GM12878 (cell line): ENCODE data around the gene PDF.

Source experiments
- HDAC2 ChIP-seq: fragments of 200-600 bp; sonication (generic); IDR thresholded peaks from 2 replicates; pipeline ENCODE4 v1.6.1; 2017
- MYC ChIP-seq: IDR thresholded peaks from 2 replicates; pipeline ENCODE4 v1.6.1; 2011; ENCODE audit warnings: mild to moderate bottlenecking, low read length, moderate library complexity, inconsistent platforms; ENCODE audit not compliant: insufficient read depth, insufficient replicate concordance, insufficient read length, severe bottlenecking
- SRF ChIP-seq, 2 experiments: IDR thresholded peaks; 2 replicates each; pipeline ENCODE4 v1.6.1; 2011; ENCODE audit warnings: low read depth in 2 of 2, low read length in 2 of 2, mild to moderate bottlenecking in 1 of 2, moderate library complexity in 1 of 2
- TF ChIP-seq, protein P1 (sequence below), 3 experiments: IDR thresholded peaks in 2 of 3; conservative IDR thresholded peaks in 1 of 3; 2 replicates each; pipeline ENCODE4 v1.5.1; 2011; ENCODE audit warnings: low read depth in 3 of 3, low read length in 3 of 3, mild to moderate bottlenecking in 3 of 3, control low read depth in 2 of 3, moderate library complexity in 2 of 3, inconsistent platforms in 1 of 3, mixed read lengths in 1 of 3; ENCODE audit not compliant: control insufficient read depth in 2 of 3, insufficient read depth in 1 of 3; ENCODE audit errors: extremely low read depth in 1 of 3

DNA sequence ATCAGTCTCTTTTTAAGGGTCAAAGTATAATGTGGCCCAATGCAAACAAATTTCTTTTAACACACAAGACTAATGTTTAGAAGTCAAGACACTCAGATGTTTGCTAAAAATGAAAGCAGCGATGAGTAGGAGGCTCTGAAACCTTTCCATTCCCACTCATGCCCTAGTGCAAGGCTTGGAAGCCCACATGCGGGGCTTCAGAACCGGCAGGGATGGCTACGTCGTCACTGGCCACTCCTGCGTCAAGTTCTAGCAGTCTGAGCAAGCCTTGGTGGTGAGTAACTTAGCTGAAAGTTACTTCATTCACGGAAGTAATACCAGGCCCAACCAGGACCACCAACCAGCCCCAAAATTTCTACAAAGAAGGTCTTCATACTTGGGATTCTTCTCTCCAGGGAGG is 36.0 kb upstream of the PDF start:
- TF ChIP-seq SRF (IDR thresholded peaks at IDR 0.05; ENCODE audit: low read depth in 2 of 2, low read length in 2 of 2) (no peak), MYC (no peak), HDAC2 (no peak)
- TF ChIP-seq, protein P1, sequence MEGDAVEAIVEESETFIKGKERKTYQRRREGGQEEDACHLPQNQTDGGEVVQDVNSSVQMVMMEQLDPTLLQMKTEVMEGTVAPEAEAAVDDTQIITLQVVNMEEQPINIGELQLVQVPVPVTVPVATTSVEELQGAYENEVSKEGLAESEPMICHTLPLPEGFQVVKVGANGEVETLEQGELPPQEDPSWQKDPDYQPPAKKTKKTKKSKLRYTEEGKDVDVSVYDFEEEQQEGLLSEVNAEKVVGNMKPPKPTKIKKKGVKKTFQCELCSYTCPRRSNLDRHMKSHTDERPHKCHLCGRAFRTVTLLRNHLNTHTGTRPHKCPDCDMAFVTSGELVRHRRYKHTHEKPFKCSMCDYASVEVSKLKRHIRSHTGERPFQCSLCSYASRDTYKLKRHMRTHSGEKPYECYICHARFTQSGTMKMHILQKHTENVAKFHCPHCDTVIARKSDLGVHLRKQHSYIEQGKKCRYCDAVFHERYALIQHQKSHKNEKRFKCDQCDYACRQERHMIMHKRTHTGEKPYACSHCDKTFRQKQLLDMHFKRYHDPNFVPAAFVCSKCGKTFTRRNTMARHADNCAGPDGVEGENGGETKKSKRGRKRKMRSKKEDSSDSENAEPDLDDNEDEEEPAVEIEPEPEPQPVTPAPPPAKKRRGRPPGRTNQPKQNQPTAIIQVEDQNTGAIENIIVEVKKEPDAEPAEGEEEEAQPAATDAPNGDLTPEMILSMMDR (IDR thresholded peaks at IDR 0.05 in 2 of 3, conservative IDR thresholded peaks at IDR 0.05 in 1 of 3; ENCODE audit: control insufficient read depth in 2 of 3, extremely low read depth in 1 of 3, insufficient read depth in 1 of 3, low read depth in 3 of 3, low read length in 3 of 3), result no peak
